H1 (cell line): ENCODE measurements around the gene RGS6. TPM values are rescaled to one million over a fixed set of nuclear protein-coding genes. Genes with fewer than 3 reads are reported as not detected.

Experiments used
- CEBPB ChIP-seq: IDR thresholded peaks from 2 replicates; pipeline ENCODE4 v1.6.1; 2012; ENCODE audit warnings: low read depth, low read length
- MAFK ChIP-seq: IDR thresholded peaks from 2 replicates; pipeline ENCODE4 v1.6.1; 2012; ENCODE audit warnings: low read depth, mild to moderate bottlenecking, improper control_type of control experiment, low read length
- SIRT6 ChIP-seq: IDR thresholded peaks from one replicate; pipeline ENCODE4 v1.7.1; 2012; ENCODE audit warnings: low read length, inconsistent platforms
- TAF7 ChIP-seq: optimal IDR thresholded peaks from 2 replicates; pipeline ENCODE3; 2011; ENCODE audit warnings: low read depth, mild to moderate bottlenecking, inconsistent platforms, low read length, moderate library complexity, borderline replicate concordance
- TEAD4 ChIP-seq: IDR thresholded peaks from 2 replicates; pipeline ENCODE4 v1.6.1; 2012; ENCODE audit warnings: low read depth, low read length, inconsistent platforms, mixed read lengths
- polyA plus RNA-seq, 7 experiments: library from polyadenylated mRNA; depleted of rRNA in 3 of 7; stranded (reverse) in 5 of 7; unstranded in 2 of 7; fragments of >200 nt in 5 of 7; fragments of 200-250 nt in 2 of 7; gene quantifications; 1 replicate in 5 of 7; 2 replicates in 1 of 7; 4 replicates in 1 of 7; pipeline versions ENCODE4 v1.2.1 to v1.2.3, GENCODE V29; 2011 to 2013; ENCODE audit warnings: missing spikeins in 2 of 7, mixed read lengths in 2 of 7
- total RNA-seq: library from RNA; stranded (reverse); fragmentation: NEBNext Ultra II Directional; extraction: Animal tissue kit (Norgen Biotek cat#: 25700); gene quantifications from 2 replicates; pipeline ENCODE4 v1.2.1, GENCODE V29; 2021
- TF ChIP-seq, protein P1 (sequence below): IDR thresholded peaks from 2 replicates; pipeline ENCODE4 v1.6.1; 2012; ENCODE audit warnings: low read length, inconsistent platforms
- TF ChIP-seq, protein P2 (sequence below): IDR thresholded peaks from 2 replicates; pipeline ENCODE4 v1.6.1; 2012; ENCODE audit warnings: inconsistent platforms

RGS6 gene
- total and polyA plus RNA-seq, 2 of the 8 experiments (the other 6 are each of a cell fraction or from before 2014, with no cell fraction given) = 0.26 to 1.1 TPM

DNA sequence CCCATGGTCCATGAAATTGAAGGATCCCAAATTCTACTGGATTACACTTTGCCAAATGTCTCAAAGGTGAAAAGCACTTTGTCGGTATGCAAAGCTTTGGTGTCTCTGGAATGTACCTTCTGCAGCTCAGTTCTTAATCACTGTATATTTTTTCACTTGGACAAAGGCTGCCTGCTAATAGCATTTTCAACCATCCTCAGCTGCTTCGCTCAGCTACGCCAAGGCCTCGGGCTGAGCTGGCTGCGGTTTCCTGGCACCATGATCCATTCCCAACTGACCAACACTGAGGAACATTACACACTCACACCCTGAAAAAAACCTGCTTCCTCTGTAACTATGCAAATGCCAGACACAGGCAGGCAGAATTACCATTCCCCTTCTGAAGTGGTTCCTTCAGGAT is 626.5 kb downstream of the RGS6 start (continued):
- TF ChIP-seq, protein P1, sequence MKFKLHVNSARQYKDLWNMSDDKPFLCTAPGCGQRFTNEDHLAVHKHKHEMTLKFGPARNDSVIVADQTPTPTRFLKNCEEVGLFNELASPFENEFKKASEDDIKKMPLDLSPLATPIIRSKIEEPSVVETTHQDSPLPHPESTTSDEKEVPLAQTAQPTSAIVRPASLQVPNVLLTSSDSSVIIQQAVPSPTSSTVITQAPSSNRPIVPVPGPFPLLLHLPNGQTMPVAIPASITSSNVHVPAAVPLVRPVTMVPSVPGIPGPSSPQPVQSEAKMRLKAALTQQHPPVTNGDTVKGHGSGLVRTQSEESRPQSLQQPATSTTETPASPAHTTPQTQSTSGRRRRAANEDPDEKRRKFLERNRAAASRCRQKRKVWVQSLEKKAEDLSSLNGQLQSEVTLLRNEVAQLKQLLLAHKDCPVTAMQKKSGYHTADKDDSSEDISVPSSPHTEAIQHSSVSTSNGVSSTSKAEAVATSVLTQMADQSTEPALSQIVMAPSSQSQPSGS = no peak
- TF ChIP-seq SIRT6 (no peak), CEBPB (no peak), MAFK (no peak), TEAD4 (no peak), TAF7 (no peak)
- TF ChIP-seq, protein P2, sequence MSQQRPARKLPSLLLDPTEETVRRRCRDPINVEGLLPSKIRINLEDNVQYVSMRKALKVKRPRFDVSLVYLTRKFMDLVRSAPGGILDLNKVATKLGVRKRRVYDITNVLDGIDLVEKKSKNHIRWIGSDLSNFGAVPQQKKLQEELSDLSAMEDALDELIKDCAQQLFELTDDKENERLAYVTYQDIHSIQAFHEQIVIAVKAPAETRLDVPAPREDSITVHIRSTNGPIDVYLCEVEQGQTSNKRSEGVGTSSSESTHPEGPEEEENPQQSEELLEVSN = no peak
